MM.1S (cell line): Measurements from ENCODE around the gene HSPG2.

ENCODE experiments used
- CTCF ChIP-seq: fragments of 300-600 bp; sonication (generic); IDR thresholded peaks from 2 replicates; pipeline ENCODE4 v1.5.1; 2016; ENCODE audit warnings: antibody characterized with exemption, low read length, mixed read lengths
- EZH2 ChIP-seq: fragments of 300-600 bp; sonication (generic); optimal IDR thresholded peaks from 2 replicates; pipeline ENCODE3; 2017; ENCODE audit warnings: low read depth, mild to moderate bottlenecking, antibody characterized with exemption, low read length, mixed read lengths
- EZH2phosphoT487 ChIP-seq: fragments of 300-600 bp; sonication (generic); IDR thresholded peaks from 2 replicates; pipeline ENCODE4 v1.6.1; 2018; ENCODE audit warnings: antibody characterized with exemption, low read length

- no peak for TF ChIP-seq CTCF
- no peak for TF ChIP-seq EZH2phosphoT487
- TF ChIP-seq EZH2: no peak
These were observed 60.8 kb downstream of the HSPG2 start for GRCh38 chr1:21876267-21876666.
